NB4 (cell line): Measurements from ENCODE around the gene BBC3.

ENCODE experiments used
- DNase-seq: peaks from one replicate; pipeline ENCODE4 v3.0.0; 2010; ENCODE audit warnings: low read depth
- H3K4me3 ChIP-seq: one replicate; pipeline ENCODE4 v1.5.1; 2011; ENCODE audit warnings: mild to moderate bottlenecking, low read depth, low read length, moderate library complexity
- CTCF ChIP-seq: IDR thresholded peaks from one replicate; pipeline ENCODE4 v1.5.1; 2012; ENCODE audit warnings: low read depth, low read length
- MAX ChIP-seq: IDR thresholded peaks from 2 replicates; pipeline ENCODE4 v1.6.1; 2011; ENCODE audit warnings: low read depth, low read length
- MYC ChIP-seq: IDR thresholded peaks from 2 replicates; pipeline ENCODE4 v1.6.1; 2011; ENCODE audit warnings: low read depth, low read length
- POLR2A ChIP-seq: IDR thresholded peaks from 2 replicates; pipeline ENCODE4 v1.6.1; 2011; ENCODE audit warnings: mild to moderate bottlenecking; ENCODE audit not compliant: insufficient read length; ENCODE audit errors: extremely low read depth

Gene BBC3

DNA sequence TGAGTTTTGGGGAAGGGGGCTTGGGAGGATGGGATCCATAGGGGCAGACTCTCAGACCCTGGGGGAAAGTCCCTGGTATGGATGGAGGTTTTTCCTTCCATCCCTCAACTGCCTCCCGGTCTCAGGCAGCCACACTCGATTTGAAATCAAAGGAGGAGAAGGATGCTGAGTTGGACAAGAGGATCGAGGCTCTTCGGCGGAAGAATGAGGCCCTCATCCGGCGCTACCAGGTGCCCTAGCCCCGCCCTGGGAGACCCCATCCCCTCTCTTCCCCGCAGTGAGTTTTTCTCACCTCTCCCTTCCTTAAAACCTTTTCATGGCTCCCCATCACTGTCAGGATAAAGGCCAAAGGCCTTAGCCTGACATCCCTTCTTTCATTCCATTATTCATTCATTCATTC, 27.4 kb upstream of the BBC3 start:
- no peak for DNase-seq
- no peak overlapping the region for H3K4me3 ChIP-seq
- TF ChIP-seq CTCF (no peak), MYC (no peak), POLR2A (no peak), MAX (no peak)

DNA sequence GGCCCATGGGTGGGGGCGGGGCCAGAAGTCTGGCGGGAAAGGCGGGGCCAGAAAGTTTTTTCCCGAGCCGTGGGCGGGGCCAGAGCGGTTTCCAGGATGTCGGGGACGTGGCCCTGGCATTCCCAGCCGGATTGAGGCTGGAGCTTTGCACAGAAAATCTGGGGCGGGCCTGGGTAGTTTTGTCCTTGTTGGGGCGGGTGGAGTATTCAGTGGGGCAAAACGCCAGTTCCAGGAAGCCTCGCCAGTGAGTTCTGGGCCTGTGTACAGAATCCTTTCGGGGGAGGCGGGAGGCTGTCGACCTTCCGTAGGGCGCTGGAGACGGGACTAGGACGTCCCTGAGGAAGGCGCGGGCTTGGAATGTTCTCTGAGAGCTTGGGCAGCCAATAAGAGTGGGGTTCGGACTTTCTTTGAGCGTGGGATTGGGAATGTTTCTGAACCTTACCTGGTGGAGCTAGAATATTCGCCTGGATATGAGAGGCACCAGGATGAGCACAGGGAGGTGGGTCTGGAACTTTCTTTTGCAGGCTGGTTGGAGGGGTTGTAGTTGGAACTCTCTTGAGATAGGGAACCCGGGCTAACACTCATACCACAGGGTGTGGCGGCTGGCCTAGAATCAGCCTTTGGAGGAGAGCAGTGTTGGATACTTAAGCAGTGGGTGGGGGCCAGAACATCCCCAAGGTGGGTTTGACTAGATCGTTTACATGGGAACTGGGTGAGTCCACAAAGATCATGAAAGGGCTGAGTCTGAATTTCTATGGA, 26.6 kb upstream of the BBC3 start:
- H3K4me3 ChIP-seq = peak overlapping the region; percentile 62
- no peak for TF ChIP-seq CTCF
- no peak for TF ChIP-seq MYC
- no peak for TF ChIP-seq MAX
- TF ChIP-seq POLR2A = no peak
- DNase-seq = peak; percentile 54

DNA sequence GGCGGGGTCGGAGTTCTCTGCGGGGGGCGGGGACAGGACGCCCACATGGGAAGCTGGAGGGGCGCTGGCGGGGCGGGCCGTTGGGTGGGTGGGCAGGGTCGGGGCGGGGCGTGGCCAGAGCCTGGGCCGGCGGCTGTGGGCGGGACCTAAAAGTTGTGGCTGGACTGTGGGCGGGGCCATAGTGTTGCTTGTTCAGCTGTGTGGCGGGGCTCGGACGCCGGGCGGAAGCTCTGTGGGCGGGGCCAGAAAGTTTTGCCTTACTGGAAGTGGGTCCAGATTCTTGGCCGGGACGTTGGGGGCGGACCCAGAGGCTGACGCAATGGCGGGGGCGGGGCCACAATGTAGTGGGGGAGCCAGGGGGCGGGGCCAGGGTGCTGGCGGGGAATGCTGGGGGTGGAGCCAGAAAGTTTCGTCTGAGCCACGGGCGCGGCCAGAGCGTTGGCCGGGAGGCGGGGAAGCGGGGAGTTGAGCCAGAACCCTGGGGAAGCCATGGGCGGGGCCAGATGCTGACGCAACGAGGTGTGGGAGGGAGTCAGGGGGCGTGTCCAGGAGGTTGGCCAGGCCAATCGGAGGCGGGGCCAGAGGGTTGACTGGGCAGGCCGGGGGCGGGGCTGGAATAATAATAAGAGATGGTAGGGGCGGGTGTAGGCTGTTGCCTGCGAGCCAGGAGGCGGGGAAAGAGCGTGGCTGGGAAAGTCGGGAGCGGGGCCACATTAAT, 25.9 kb upstream of the BBC3 start:
- DNase-seq = peak; percentile 100
- no peak for TF ChIP-seq CTCF
- TF ChIP-seq MAX = peak; percentile 77
- TF ChIP-seq MYC = peak; percentile 81
- H3K4me3 ChIP-seq = peak overlapping the region; percentile 88

DNA sequence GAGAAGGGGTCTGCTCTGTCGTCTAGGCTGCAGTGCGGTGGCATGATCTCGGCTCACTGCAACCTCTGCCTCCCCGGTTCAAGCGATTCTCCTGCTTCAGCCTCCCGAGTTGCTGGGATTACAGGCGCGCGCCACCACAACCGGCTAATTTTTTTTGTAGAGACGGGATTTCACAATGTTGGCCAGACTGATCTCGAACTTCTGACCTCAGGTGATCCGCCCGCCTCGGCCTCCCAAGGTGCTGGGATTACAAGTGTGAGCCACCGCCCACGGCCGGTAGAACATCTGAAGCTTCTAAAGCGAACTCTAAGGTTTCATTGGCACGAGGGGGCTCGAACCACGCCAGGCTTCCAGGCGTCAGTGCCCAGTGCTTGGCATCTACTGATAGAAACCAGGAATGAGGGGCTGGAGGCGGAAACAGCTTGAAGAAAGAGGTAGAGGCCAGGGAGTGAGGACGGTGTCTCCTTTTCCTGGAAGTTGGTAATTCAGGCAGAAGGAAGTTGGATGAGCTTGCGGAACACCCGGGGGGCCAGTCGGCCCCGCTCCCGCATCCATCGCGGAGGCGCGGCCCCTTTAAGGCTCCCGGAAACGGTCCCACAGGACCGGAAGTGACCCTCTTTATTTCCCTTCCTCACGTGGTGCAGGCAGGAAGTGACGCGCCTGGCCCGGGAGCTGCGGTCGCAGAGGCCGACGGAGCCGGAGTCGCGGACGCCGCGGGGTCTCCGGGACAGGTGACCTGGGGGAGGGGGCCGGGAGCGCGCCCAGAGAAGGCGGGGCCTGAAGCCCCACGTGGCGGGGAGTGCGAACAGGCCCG, 25.1 kb upstream of the BBC3 start, which contains the start of gene CCDC9:
TSS of gene CCDC9 (plus strand) at position 647 of the 814 bp plus-strand sequence. CDS start 1,876 bp downstream, outside the sequence.
- peak within 1 kb of the TSS; percentile 88 for H3K4me3 ChIP-seq
- peak; percentile 96 for TF ChIP-seq POLR2A
- TF ChIP-seq MYC = peak; percentile 99
- peak; percentile 98 for TF ChIP-seq MAX
- TF ChIP-seq CTCF = no peak
- DNase-seq = peak; percentile 100

GRCh38 chr19:47253970-47254369, 23.0 kb upstream of the BBC3 start:
- TF ChIP-seq CTCF (no peak), POLR2A (no peak), MYC (no peak), MAX (no peak)
- no peak overlapping the region for H3K4me3 ChIP-seq

More at GRCh38 chr19:47253970-47254369, 23.0 kb upstream of the BBC3 start:
- no peak for DNase-seq
